ENCODE data around the gene APOBEC3G.

Gene APOBEC3G

DNA sequence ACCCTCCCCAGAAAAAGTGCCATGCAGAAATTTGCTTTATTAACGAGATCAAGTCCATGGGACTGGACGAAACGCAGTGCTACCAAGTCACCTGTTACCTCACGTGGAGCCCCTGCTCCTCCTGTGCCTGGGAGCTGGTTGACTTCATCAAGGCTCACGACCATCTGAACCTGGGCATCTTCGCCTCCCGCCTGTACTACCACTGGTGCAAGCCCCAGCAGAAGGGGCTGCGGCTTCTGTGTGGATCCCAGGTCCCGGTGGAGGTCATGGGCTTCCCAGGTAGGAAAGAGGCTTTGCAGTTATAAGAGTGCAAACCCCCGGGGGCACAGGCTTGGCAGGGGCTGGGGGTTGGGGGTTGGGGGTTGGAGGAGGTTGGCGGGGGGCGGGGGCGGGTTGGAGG is 24.2 kb downstream of the APOBEC3G start:
- H3K36me3 ChIP-seq (ENCODE audit: control insufficient read depth, insufficient read depth, low read length), result no peaks in the 10 kb centered on the region
- TF ChIP-seq, protein P1, sequence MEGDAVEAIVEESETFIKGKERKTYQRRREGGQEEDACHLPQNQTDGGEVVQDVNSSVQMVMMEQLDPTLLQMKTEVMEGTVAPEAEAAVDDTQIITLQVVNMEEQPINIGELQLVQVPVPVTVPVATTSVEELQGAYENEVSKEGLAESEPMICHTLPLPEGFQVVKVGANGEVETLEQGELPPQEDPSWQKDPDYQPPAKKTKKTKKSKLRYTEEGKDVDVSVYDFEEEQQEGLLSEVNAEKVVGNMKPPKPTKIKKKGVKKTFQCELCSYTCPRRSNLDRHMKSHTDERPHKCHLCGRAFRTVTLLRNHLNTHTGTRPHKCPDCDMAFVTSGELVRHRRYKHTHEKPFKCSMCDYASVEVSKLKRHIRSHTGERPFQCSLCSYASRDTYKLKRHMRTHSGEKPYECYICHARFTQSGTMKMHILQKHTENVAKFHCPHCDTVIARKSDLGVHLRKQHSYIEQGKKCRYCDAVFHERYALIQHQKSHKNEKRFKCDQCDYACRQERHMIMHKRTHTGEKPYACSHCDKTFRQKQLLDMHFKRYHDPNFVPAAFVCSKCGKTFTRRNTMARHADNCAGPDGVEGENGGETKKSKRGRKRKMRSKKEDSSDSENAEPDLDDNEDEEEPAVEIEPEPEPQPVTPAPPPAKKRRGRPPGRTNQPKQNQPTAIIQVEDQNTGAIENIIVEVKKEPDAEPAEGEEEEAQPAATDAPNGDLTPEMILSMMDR (IDR thresholded peaks at IDR 0.05; ENCODE audit: insufficient read depth, low read length, poor library complexity, severe bottlenecking), result no peak
- no peaks in the 10 kb centered on the region for H3K27me3 ChIP-seq (replicated peaks; ENCODE audit: control insufficient read depth, insufficient read depth, low read length)
- no peak for DNase-seq (ENCODE audit: extremely low read depth, insufficient read length)
- no peak overlapping the region for H3K4me3 ChIP-seq (replicated peaks; ENCODE audit: low read depth, low read length)

GRCh38 chr22:39103431-39103830 is 26.4 kb downstream of the APOBEC3G start:
- H3K4me3 ChIP-seq (replicated peaks; ENCODE audit: low read depth, low read length), result no peak overlapping the region
- TF ChIP-seq, protein P1 (IDR thresholded peaks at IDR 0.05; ENCODE audit: insufficient read depth, low read length, poor library complexity, severe bottlenecking), result no peak
- no peaks in the 10 kb centered on the region for H3K27me3 ChIP-seq (replicated peaks; ENCODE audit: control insufficient read depth, insufficient read depth, low read length)
- DNase-seq (ENCODE audit: extremely low read depth, insufficient read length), result no peak
- H3K36me3 ChIP-seq (ENCODE audit: control insufficient read depth, insufficient read depth, low read length), result no peaks in the 10 kb centered on the region

GRCh38 chr22:39106326-39106725 is 29.3 kb downstream of the APOBEC3G start:
- H3K36me3 ChIP-seq (ENCODE audit: control insufficient read depth, insufficient read depth, low read length), result no peaks in the 10 kb centered on the region
- no peaks in the 10 kb centered on the region for H3K27me3 ChIP-seq (replicated peaks; ENCODE audit: control insufficient read depth, insufficient read depth, low read length)
- DNase-seq (ENCODE audit: extremely low read depth, insufficient read length), result no peak
- TF ChIP-seq, protein P1 (IDR thresholded peaks at IDR 0.05; ENCODE audit: insufficient read depth, low read length, poor library complexity, severe bottlenecking), result no peak
- H3K4me3 ChIP-seq (replicated peaks; ENCODE audit: low read depth, low read length), result no peak overlapping the region

- TF ChIP-seq, protein P1 (IDR thresholded peaks at IDR 0.05; ENCODE audit: insufficient read depth, low read length, poor library complexity, severe bottlenecking), result no peak
- no peak for DNase-seq (ENCODE audit: extremely low read depth, insufficient read length)
- no peak overlapping the region for H3K4me3 ChIP-seq (replicated peaks; ENCODE audit: low read depth, low read length)
- no peaks in the 10 kb centered on the region for H3K36me3 ChIP-seq (ENCODE audit: control insufficient read depth, insufficient read depth, low read length)
- H3K27me3 ChIP-seq (replicated peaks; ENCODE audit: control insufficient read depth, insufficient read depth, low read length), result no peaks in the 10 kb centered on the region
Observed at GRCh38 chr22:39108487-39108886, 31.4 kb downstream of the APOBEC3G start.

DNA sequence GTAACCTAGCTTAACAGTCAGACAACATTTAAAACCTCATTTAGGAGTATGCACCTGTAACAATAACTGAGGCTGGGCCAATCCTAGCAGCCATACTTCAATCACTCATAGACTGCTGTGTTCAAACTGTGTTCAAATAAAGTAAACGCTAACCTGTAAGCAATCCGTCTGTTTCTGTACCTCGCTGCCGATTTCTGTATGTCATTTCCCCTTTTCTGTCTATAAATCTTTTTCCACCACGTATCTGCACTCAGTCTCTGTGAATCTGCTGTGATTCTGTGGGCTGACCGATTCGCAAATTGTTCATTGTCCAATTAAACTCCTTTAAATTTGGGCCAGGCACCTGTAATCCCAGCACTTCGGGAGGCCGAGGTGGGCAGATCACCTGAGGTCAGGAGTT is 32.3 kb downstream of the APOBEC3G start:
- Histone ChIP-seq H3K36me3 (ENCODE audit: control insufficient read depth, insufficient read depth, low read length) (no peaks in the 10 kb centered on the region), H3K27me3 (replicated peaks; ENCODE audit: control insufficient read depth, insufficient read depth, low read length) (no peaks in the 10 kb centered on the region), H3K4me3 (replicated peaks; ENCODE audit: low read depth, low read length) (no peak overlapping the region)
- no peak for DNase-seq (ENCODE audit: extremely low read depth, insufficient read length)
- TF ChIP-seq, protein P1 (IDR thresholded peaks at IDR 0.05; ENCODE audit: insufficient read depth, low read length, poor library complexity, severe bottlenecking), result no peak

Data from GM06990 (cell line).